HG03025 (cell line): ENCODE data around the gene SH3RF2.

ENCODE experiments used
- ATAC-seq: cut with Tn5 transposase; IDR thresholded peaks from one replicate; pipeline ENCODE4 v1.9.1; 2021; ENCODE audit warnings: mild to moderate bottlenecking, moderate library complexity; ENCODE audit not compliant: unreplicated experiment, low FRiP score

Gene SH3RF2

DNA sequence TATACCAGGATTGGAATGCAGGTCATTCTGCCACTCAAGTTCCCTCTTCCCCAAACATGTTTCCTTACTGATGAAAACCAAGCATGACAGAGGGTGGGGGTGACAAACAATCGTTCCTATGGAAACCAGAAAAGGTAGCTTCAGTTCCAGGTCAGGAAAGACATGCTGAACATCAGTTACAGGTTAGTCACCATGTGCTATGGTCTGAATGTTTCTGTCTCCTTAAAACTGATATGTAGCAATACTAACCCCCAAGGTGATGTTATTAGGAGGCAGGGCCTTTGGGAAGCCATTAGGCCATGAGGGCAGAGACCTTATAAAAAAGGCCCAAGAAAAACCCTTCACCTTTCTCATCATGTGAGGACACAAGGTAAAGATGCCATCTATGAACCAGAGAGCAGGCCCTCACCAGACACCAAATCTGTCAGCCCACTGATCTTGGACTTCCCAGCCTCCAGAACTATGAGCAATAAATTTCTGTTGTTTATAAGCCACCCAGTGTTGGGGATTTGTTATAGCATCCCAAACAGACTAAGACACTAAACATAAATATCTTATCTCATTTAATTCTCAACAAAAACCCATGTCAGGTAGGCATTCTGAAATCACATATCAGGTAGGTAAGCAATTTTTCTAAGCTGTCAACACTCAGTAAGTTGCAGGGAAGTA, 15.7 kb upstream of the SH3RF2 start:
- no peak for ATAC-seq

- ATAC-seq, result no peak
Measured at GRCh38 chr5:145921211-145921610, 15.2 kb upstream of the SH3RF2 start.

GRCh38 chr5:145922059-145922458, 14.3 kb upstream of the SH3RF2 start:
- no peak for ATAC-seq

DNA sequence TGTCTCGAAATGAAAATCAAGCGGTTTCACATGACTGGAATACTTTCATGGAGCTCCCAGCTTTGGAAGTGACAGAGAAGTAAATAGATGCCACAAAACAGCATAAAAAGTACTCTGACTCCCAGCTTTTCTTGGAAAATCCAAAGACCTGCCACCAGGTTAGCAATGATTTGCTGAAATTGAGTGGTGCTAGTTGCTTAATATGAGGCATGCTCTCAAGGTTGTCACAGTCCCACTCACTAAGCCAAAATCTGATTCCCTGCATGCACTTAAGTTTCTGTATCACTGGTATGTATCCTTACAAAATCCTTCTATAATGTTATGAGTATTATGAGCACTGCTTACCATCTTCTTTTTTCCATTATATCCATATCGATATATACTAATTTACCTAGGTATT, 13.0 kb upstream of the SH3RF2 start:
- ATAC-seq, result no peak

DNA sequence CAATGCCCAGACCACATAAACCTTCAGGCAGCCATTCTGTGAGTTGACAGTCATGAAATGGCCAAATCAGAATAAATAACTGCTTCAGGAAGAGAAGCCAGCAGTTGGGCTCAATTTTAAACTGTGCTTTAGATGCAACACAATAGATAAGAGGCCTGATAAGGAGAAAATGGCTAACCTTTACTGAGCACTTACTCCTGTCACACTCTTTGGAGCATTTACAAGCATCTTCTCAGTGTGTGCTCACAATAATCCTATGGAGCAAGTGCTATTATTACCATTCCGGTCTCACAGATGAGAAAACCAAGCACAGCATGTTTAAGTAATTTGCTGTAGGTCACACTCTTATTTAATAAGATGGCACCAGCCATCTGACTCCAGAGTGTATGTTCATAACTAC, 11.5 kb upstream of the SH3RF2 start:
- ATAC-seq, result no peak

GRCh38 chr5:145925353-145925752, 11.0 kb upstream of the SH3RF2 start:
- no peak for ATAC-seq

DNA sequence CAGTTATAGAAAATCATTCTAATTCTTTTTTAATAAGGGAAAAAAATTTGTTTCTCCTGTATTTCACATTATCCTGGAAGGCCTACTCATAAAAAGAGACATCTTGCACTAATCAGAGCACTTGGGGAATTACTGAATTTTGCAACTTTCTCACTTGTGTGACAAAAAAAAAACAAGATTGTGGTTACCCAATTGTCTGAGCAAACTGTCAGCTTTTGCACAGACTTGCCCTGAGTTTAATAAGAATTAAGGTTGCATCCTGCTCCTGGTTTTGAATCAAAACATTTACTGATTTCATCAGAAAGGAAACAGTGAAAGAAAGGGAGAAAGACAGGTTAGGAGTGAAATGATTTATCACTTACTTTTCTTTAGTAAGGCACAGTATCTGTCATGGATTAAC, 10.6 kb upstream of the SH3RF2 start:
- ATAC-seq, result no peak

DNA sequence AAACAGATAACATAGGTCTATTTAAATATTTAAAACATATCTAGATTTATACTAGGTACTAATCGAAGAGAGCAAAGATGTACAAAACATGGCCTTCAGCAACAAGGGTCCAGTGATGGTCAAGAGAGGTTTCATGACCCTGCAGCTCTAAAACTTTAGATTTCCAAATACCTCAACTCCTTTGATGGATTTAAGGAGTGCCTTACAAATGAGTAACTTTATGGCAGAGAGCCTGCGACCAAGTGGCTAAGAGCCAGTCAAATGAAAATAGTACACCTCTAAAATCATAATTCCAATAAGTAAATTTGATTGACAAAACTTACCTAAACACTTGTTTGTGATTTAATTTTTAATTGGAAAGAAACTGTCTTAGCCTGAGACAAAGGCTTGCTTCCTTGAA, 4.7 kb upstream of the SH3RF2 start:
- ATAC-seq, result no peak

DNA sequence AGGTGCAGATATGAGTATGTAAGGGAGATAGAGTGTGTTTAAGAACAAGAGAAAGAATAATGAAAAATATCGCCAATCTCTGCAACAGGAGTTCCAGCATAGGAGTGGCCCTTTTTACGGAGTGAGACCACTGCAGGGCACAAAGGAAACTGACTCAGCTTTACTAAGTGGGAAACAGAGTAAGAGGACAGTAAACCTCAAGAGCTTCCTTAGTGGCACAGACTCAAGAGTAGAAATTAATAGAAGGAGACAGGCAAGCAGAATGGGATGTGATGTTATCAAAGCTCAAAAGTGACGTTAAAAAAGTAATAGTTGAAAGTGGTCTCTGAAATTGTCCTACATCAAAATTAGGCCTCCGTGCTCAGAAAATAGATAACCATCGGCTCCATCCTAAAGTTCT, 2.1 kb upstream of the SH3RF2 start:
- ATAC-seq, result no peak

DNA sequence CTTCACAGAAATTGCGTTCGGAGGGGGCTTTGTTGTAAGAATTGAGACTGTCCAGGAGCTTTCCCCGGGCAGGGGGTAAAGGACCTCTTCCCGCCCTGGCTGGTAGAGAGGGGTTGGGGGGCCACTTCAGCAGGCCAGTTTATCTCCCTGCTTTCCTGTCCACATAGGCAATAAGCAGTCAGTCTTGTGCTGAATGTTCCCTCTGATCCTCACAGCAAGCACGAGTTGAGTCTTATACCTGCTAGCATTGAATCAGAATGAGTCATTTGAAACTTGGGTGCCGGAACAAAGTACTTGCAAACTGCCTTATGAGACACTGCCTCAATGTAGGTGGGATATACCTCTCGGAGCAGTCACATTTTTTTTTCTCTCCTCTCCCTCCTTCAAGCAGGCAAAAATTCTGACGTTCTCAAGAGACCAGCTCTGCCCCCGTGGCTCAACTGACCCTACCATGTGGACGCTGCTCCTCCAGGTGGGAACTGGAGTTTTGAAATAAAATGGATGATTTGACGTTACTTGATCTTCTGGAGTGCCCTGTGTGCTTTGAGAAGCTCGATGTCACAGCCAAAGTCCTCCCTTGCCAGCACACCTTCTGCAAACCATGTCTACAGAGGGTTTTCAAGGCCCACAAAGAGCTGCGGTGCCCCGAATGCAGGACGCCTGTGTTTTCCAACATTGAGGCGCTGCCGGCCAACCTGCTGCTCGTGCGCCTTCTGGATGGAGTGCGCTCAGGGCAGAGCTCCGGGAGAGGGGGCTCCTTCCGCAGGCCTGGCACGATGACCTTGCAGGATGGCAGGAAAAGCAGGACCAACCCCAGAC, 1.3 kb downstream of the SH3RF2 start:
- ATAC-seq, result no peak

DNA sequence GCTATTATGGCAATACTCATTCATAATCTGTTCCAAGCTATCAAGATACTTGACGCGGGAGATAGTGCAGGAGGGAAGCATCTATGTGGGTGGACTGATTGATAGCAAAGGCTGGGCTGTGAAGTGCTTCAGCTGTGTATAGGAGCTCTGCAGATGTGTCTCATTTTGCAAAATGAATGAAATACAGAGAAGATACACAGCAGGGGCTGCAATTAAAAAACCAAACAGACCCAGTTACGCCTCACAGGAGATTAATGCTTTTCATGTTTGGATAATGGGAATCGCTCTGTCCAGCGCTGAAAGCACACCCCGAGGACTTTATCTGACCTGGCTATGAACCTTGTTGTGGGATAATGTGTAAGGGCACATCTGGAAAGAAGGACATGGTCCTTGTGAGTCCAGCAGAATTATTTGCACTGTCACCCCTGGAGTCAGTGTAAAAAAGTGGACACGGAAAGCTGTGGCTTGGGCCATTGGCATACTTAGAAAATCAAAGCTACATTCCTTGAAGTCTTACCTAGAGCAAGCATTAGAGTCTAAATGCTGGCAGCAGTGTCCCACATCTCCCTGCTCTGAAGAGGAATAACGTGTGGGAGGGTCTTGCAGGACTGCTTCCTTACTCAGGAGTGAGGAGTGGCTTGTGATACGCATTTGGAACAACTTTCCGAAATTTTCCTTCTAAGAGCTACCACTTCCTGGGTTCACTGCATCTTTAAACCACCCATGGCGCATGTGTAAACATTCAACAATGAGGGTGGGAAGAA, 2.6 kb downstream of the SH3RF2 start:
- no peak for ATAC-seq

DNA sequence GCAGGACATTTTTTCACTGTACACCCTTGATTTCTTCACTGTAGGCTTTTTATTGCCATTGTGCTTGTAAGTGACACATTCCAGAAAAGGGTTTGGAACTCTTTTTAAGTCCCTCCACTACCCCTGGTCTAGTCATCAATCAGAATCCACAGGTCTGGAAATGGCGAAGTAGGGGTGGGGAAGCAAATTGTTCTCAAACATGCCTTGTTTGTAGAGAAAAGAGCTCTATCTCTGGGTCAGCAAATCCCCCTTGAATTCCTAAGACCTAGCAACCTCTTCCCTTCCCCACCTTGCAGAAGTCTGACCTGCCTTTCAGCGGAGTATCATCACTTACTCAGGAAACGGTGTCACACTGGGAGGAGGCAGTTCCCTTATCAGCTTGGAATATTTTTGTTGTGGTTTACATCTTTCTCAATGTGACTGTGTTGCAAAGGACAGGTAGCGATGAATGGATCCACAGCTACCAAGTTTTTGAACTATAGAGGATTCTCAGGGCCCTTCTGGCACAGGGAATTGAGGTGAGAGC, 3.2 kb downstream of the SH3RF2 start:
- ATAC-seq, result no peak

GRCh38 chr5:145941096-145941447, 4.7 kb downstream of the SH3RF2 start:
- ATAC-seq, result no peak

DNA sequence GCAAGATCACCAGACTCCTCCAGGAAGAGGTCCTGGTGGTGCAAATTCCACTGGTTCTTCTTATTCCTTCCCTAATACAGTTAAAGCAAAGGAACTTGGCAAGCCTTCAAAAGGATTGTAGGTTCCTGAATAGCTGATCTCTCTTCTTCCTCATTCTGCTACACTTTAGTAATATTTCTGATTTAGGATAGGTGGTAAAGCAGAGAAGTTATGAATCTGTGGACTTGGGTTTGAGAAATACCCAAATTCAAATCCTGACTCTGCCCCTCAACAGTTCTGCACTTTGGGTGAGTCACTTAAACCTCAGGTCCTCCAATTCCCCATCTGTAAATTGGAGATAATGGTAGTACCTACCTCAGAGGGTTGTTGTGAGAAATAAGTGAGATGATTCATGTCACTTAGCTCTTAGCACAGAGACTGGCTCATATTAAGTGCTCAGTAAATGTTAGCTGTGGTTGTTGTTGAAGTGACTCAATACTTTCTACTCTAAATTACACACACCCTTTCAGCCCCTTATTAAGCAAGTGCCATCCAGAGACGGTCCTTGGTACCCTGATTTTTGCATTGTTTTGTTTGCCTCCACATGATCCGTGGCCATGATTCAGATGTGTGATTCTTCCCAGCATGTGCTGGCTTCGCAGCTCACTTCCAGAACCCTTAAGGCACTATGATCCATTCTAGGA, 5.2 kb downstream of the SH3RF2 start:
- no peak for ATAC-seq

- no peak for ATAC-seq
Measured at GRCh38 chr5:145942201-145942600, 5.8 kb downstream of the SH3RF2 start.

- no peak for ATAC-seq
Measured at GRCh38 chr5:145942749-145943148, 6.4 kb downstream of the SH3RF2 start.

- ATAC-seq, result no peak
Measured at GRCh38 chr5:145943674-145944121, 7.3 kb downstream of the SH3RF2 start.

GRCh38 chr5:145944328-145944727, 8.0 kb downstream of the SH3RF2 start:
- ATAC-seq, result no peak

- ATAC-seq, result no peak
Measured at GRCh38 chr5:145945620-145946111, 9.3 kb downstream of the SH3RF2 start.

- ATAC-seq, result peak; percentile 71
Measured at GRCh38 chr5:145946112-145946861, 9.9 kb downstream of the SH3RF2 start.
